OCI-LY7 (cell line): ENCODE measurements around the gene EPAS1. TPM values are rescaled to one million over a fixed set of nuclear protein-coding genes. Genes with fewer than 3 reads are reported as not detected.

ENCODE experiments used
- BruUV-seq: library from RNA; stranded (reverse); fragments of 400-500 nt; replicated peaks from 2 replicates; lab custom pipeline; 2021; lab: Mats Ljungman, UMichigan
- CTCF ChIA-PET: fragments of 300-600 bp; sonication (Branson Sonifier 250); formaldehyde crosslinking; loops from one replicate; lab custom pipeline; 2022; ENCODE audit warnings: antibody characterized with exemption; ENCODE audit not compliant: unreplicated experiment; lab: Charles Lee
- POLR2A ChIA-PET: fragments of 300-600 bp; sonication (Branson Sonifier 250); formaldehyde crosslinking; loops from one replicate; lab custom pipeline; 2022; ENCODE audit warnings: antibody characterized with exemption; lab: Charles Lee
- DNase-seq: peaks from one replicate; pipeline ENCODE4 v3.0.0-alpha.2; 2015; ENCODE audit warnings: low spot score
- H2AFZ ChIP-seq: fragments of 200-600 bp; sonication (generic), shearing (Covaris generic); 2 replicates; pipeline ENCODE4 v1.6.1; 2014; ENCODE audit warnings: mild to moderate bottlenecking, antibody characterized with exemption, low read length, moderate library complexity
- H3K27ac ChIP-seq: fragments of 200-600 bp; sonication (generic); 2 replicates; pipeline ENCODE4 v1.5.1; 2014; ENCODE audit warnings: mixed run types, low read depth, mild to moderate bottlenecking, moderate library complexity, low read length, inconsistent platforms; ENCODE audit not compliant: poor library complexity, severe bottlenecking
- H3K36me3 ChIP-seq: fragments of 200-600 bp; sonication (generic); 2 replicates; pipeline ENCODE4 v1.6.1; 2014; ENCODE audit warnings: mild to moderate bottlenecking, antibody characterized with exemption, low read length, moderate library complexity, mixed read lengths; ENCODE audit not compliant: insufficient read depth
- H3K4me1 ChIP-seq: fragments of 200-600 bp; sonication (generic); 2 replicates; pipeline ENCODE4 v1.5.1; 2014; ENCODE audit warnings: mild to moderate bottlenecking, low read length; ENCODE audit not compliant: insufficient read depth, poor library complexity, severe bottlenecking
- H3K4me2 ChIP-seq: fragments of 200-600 bp; sonication (generic); 2 replicates; pipeline ENCODE4 v1.6.1; 2014; ENCODE audit warnings: mild to moderate bottlenecking, low read length
- H3K4me3 ChIP-seq: fragments of 200-600 bp; sonication (generic); 2 replicates; pipeline ENCODE4 v1.5.1; 2014; ENCODE audit warnings: mild to moderate bottlenecking, low read depth, low read length; ENCODE audit not compliant: poor library complexity, severe bottlenecking
- H3K79me2 ChIP-seq: fragments of 200-600 bp; sonication (generic); 2 replicates; pipeline ENCODE4 v1.6.1; 2016; ENCODE audit warnings: low read depth, mild to moderate bottlenecking, low read length, moderate library complexity, mixed read lengths; ENCODE audit not compliant: insufficient read depth
- H3K9me2 ChIP-seq: fragments of 200-600 bp; sonication (generic); 2 replicates; pipeline ENCODE4 v1.6.1; 2016; ENCODE audit warnings: mild to moderate bottlenecking, low read length, mixed read lengths; ENCODE audit not compliant: insufficient read depth
- H3K9me3 ChIP-seq: fragments of 200-600 bp; sonication (generic); 2 replicates; pipeline ENCODE4 v1.6.1; 2014; ENCODE audit warnings: mild to moderate bottlenecking, mixed run types, low read length, mixed read lengths
- H4K20me1 ChIP-seq: fragments of 200-600 bp; sonication (generic); 2 replicates; pipeline ENCODE4 v1.6.1; 2014; ENCODE audit warnings: mild to moderate bottlenecking, antibody characterized with exemption, low read length, moderate library complexity, mixed read lengths; ENCODE audit not compliant: insufficient read depth
- CTCF ChIP-seq: fragments of 200-600 bp; sonication (generic); conservative IDR thresholded peaks from 2 replicates; pipeline ENCODE4 v1.5.1; 2014; ENCODE audit warnings: mild to moderate bottlenecking, antibody characterized with exemption, low read length, moderate library complexity, mixed read lengths
- EZH2phosphoT487 ChIP-seq: fragments of 200-600 bp; sonication (generic); IDR thresholded peaks from 2 replicates; pipeline ENCODE4 v1.6.1; 2018; ENCODE audit warnings: low read depth, borderline replicate concordance, mild to moderate bottlenecking, mixed run types, antibody characterized with exemption, low read length, moderate library complexity, mixed read lengths
- intact Hi-C: fragments of 100-400 bp; cut with micrococcal nuclease; formaldehyde crosslinking; loops from one replicate; pipeline ENCODE4 v1.10.0; 2022; ENCODE audit not compliant: unreplicated experiment
- total RNA-seq, 2 experiments: library from RNA; depleted of rRNA in 1 of 2; stranded (reverse); fragments of >200 nt in 1 of 2; shearing (Covaris generic) in 1 of 2; gene quantifications; 2 replicates each; pipeline ENCODE4 v1.2.3, GENCODE V29; 2014 to 2022

EPAS1 gene
- total RNA-seq, 2 experiments from 2014 or later, result 0.74 TPM; not detected in 1

- no peak overlapping the region for H3K4me2 ChIP-seq
- no peak overlapping the region for H2AFZ ChIP-seq
- H4K20me1 ChIP-seq, result no peaks in the 10 kb centered on the region
- CTCF ChIA-PET, result no interaction called here
- no TSS peak for BruUV-seq
- no peaks in the 10 kb centered on the region for H3K4me1 ChIP-seq
- intact Hi-C loops, result no loop called here
- no peak overlapping the region for H3K27ac ChIP-seq
- no peak for DNase-seq
- POLR2A ChIA-PET, result no interaction called here
- H3K4me3 ChIP-seq, result no peak overlapping the region
- H3K9me3 ChIP-seq, result no peaks in the 10 kb centered on the region
- no peaks in the 10 kb centered on the region for H3K36me3 ChIP-seq
- TF ChIP-seq CTCF, result no peak
- TF ChIP-seq EZH2phosphoT487, result no peak
- H3K79me2 ChIP-seq, result no peaks in the 10 kb centered on the region
- no peaks in the 10 kb centered on the region for H3K9me2 ChIP-seq
Observed at GRCh38 chr2:46389417-46389916, 92.3 kb downstream of the EPAS1 start.

DNA sequence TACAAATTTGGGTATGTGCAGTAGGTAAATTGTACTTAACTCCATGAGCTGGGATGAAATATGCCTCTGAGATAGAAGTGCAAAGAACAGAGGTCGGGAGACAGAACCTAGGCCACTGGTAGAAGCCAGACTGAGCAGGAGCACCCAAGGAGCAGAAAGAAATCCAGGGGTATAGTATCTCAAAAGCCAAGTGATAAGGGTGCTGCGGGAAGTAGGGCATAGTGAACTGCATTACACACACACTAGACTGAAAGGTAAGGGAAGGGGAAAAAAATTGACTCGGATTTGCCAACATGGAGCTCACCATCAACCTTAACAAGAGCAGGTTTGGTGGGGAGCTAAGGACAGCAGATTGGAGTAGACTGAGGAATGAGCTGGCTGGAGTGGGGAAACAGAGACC, 92.8 kb downstream of the EPAS1 start:
- no peak overlapping the region for H3K4me3 ChIP-seq
- H3K27ac ChIP-seq, result no peak overlapping the region
- no peaks in the 10 kb centered on the region for H3K36me3 ChIP-seq
- H2AFZ ChIP-seq, result no peak overlapping the region
- no peaks in the 10 kb centered on the region for H3K9me3 ChIP-seq
- CTCF ChIA-PET, result no interaction called here
- H3K9me2 ChIP-seq, result no peaks in the 10 kb centered on the region
- DNase-seq, result no peak
- H4K20me1 ChIP-seq, result no peaks in the 10 kb centered on the region
- POLR2A ChIA-PET, result no interaction called here
- no TSS peak for BruUV-seq
- H3K4me2 ChIP-seq, result no peak overlapping the region
- H3K4me1 ChIP-seq, result no peaks in the 10 kb centered on the region
- intact Hi-C loops, result no loop called here
- no peaks in the 10 kb centered on the region for H3K79me2 ChIP-seq
- TF ChIP-seq EZH2phosphoT487, result no peak
- no peak for TF ChIP-seq CTCF

DNA sequence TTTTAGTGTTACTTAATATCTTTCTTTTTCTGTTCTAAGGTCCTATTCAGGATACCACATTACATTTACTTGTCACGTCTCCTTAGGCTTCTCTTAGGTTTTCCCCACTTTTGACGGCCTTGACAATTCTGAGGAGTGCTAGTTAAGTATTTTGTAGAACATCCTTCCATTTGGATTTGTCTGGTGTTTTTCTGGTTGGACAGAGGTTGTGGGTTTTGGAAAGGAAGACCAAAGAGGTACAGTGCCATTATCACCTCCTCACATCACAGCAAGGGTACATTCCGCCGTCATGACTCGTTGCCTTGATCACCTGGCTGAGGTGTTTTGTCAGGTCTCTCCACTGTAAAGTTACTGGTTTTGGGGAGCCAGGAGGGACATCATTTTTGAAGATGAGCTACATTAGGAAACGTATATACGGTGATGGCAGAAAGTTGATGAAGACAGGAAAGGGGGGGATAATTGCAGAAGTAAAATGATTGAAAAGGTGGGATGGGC, 93.7 kb downstream of the EPAS1 start:
- H3K79me2 ChIP-seq, result no peaks in the 10 kb centered on the region
- intact Hi-C loops, result no loop called here
- H3K36me3 ChIP-seq, result no peaks in the 10 kb centered on the region
- no peak overlapping the region for H3K27ac ChIP-seq
- BruUV-seq, result no TSS peak
- no peak overlapping the region for H3K4me2 ChIP-seq
- POLR2A ChIA-PET, result no interaction called here
- CTCF ChIA-PET, result no interaction called here
- TF ChIP-seq CTCF (no peak), EZH2phosphoT487 (no peak)
- H3K4me3 ChIP-seq, result no peak overlapping the region
- H3K9me3 ChIP-seq, result no peaks in the 10 kb centered on the region
- no peaks in the 10 kb centered on the region for H4K20me1 ChIP-seq
- H3K9me2 ChIP-seq, result no peaks in the 10 kb centered on the region
- H2AFZ ChIP-seq, result no peak overlapping the region
- no peaks in the 10 kb centered on the region for H3K4me1 ChIP-seq
- no peak for DNase-seq
